RPMI8226 (cell line): ENCODE measurements around the gene PTPN14.
"Not testable (repeated sequence)": the region's sequence is repeated elsewhere in the genome, so short reads cannot be mapped to it uniquely, and the experiment has no call there.

Experiments
- DNase-seq: peaks from one replicate; pipeline ENCODE4 v3.0.0-alpha.2; 2015

Gene PTPN14

DNA sequence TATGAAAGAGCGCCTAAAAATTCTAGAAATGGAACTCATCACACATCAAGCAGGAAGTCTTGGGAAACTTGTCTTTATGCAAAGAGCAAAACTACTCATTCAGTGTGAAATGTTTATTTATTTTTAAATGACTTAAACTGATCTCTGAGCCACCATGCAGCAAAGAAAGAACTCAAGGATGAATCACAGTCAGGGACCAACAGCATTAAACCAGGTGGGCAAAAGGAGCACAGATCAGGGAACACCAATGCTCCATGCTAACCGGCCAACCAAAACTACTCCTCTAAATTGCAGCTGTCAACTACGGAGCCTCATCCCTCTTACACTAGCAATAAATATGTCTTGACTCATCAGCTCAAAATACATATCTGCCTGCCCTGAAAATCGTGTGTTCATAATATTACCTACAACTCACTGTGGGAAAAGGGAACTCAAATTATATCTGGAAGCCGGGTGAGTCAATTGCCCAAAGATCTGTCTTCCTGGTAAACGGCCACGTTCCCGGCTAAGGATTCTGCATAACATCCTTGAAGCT, 129.2 kb downstream of the PTPN14 start:
- DNase-seq: no peak

DNA sequence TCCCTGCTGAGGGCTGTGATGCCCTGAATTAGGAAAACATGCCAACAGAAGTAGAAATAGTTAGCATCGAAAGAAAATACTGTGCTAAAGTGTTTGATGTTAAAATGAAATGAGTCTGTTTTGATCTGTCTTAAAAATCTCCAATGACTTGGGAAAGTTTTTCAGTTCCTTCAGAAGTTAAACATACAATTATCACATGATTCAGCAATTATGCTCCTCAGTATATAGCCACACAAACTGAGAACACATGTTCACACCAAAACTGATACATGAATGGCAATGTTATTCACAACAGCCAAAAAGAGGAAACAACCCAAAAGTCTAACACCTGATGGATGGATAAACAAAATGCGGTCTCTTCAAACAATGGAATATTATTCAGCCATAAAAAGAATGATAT, 130.6 kb downstream of the PTPN14 start:
- DNase-seq: no peak

DNA sequence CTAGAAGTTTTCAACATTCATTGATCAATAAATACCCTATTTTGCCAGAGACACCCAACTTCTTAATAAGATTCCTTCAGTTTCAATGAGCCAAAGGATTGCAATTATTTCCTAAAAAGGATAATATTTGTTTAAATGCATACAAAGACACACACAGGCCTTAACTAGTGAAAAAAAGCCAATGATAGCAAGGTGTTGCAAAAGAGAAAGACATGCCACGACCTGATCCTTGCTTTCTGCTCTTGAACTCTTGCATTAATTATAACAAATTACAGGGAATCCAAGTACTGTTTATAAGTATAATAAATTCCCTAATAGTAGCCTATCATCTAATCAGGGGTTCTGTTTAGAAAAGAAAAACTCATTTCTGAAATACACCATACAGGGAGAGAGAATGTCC, 131.1 kb downstream of the PTPN14 start:
- DNase-seq: no peak

GRCh38 chr1:214419650-214420049, 131.8 kb downstream of the PTPN14 start:
- no peak for DNase-seq

DNA sequence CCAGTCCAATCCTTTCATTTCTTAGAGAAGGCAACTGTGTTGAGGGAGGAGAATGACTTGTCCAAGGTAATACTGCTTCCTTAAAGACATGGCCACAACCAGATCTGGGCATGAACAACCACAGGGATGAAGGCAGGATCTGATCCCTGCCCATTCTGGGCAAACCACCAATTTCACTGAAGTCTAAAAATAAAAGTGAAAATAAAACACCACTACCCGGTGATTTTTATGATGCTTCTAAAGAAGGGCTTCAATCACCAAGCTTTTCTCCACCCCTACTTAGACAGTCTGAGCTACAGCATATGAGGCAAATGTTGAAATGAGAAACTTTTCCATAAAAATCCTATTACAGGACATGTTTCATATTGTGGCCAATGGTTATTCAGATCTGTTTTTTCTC, 133.0 kb downstream of the PTPN14 start:
- DNase-seq: no peak

- DNase-seq: no peak
These were observed 133.7 kb downstream of the PTPN14 start for GRCh38 chr1:214417545-214418210.

- no peak for DNase-seq
These were observed 134.5 kb downstream of the PTPN14 start for GRCh38 chr1:214416858-214417257.

DNA sequence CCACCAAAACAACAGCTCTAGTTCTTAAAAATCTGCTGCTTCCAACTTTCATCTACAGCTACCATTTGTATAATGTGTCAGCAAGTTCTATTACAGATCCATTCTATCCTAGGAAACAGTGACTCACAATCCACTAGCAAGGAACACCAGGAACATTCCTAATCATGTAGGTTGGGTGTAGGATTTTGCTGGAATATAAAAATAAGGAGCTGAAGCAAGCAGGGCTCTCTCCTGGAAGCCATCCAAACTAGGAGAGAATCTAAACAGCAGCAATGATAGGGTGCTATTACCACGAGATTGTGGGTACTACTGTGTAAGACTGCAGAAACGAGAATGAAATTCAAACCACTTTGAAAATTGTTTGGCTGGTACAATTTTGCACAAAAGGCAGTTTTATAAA, 135.0 kb downstream of the PTPN14 start:
- DNase-seq: no peak

- no peak for DNase-seq
These were observed 136.3 kb downstream of the PTPN14 start for GRCh38 chr1:214415131-214415530.

DNA sequence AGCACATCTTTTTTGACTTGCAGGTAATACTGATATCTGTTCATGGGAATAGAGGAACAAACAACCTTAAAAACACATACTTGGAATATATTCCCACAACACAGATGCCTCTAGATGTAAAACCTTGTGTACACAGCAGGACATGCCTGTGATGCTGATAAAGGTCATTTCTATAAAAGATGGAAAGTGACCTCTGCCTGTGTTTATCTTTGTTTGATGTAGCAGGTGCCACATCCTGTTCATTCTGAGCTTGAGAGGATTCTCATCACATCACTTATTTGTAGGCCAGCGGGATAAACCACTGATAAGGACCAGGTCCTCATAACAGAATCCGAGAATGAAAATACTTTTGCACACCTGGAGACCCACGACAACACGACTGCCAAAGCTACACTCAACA, 136.7 kb downstream of the PTPN14 start:
- DNase-seq: no peak

DNA sequence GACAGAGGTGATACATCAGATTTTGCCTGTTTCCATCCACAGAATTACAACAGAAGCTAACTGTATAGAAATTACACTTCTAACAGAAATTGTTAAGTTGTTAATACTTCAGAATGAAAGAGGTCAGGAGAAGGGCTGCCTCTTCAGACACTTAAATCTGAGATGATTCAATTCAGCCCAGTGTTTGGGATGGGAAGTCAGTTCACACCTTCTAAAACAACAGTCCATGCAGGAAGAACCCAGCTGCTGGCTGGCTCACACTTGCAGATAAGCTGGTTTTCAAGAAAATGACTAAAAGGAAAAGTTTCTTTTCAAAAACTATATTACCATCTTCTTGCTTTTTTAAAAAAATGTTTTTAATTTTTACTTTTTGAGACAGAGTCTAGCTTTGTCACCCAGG, 138.1 kb downstream of the PTPN14 start:
- DNase-seq: no peak

DNA sequence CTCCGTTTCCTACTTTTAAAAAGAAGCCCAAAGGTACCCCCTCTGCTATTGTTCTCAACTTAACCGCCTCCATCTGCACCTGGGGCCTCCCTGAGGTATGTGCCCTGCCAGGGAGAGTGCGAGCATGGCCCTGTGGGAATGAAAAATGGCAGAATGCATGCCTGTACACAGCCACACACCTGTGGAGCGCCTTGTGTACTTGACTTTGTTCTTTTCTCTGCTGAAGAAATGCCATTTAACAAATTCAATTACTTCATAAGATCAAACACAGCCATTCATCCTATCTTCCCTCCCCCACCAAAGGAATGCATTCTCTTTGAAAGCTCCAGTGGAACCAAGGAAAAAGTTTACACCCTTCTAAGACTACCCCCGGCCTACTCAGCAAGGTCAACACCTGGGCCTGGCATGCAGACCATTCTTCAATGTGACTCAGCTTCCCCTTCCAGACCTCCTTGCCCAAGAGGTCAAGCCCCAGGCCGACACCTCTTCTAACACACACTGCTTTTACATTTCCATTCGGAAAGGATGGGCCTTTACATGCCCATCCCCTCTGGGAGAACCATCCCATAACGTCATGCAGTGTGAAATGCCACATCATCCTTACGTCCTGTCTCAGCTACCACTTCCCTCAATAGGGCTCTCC, 146.7 kb downstream of the PTPN14 start:
- peak; percentile 20 for DNase-seq

- DNase-seq: no peak
These were observed 147.2 kb downstream of the PTPN14 start for GRCh38 chr1:214404154-214404553.

DNA sequence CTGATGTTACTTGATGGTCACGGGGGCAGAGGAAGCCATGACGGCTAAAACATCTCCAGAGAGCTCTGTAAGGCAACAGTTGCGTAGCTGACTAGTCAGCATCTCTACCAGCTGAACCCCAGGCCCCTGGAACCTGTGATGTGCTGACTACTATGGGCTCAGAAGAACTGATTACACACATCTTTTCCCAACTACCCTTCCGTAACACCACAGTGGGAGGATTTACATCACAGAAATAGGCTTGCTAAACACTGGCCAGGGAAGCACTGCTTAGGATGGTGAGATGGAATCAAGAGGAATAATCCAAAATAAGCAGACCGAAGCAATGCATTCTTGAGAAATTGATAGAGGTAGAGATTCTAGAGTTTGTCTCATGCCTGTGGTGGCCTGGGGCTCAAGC, 148.0 kb downstream of the PTPN14 start:
- no peak for DNase-seq

- no peak for DNase-seq
These were observed 148.8 kb downstream of the PTPN14 start for GRCh38 chr1:214402613-214403083.

DNA sequence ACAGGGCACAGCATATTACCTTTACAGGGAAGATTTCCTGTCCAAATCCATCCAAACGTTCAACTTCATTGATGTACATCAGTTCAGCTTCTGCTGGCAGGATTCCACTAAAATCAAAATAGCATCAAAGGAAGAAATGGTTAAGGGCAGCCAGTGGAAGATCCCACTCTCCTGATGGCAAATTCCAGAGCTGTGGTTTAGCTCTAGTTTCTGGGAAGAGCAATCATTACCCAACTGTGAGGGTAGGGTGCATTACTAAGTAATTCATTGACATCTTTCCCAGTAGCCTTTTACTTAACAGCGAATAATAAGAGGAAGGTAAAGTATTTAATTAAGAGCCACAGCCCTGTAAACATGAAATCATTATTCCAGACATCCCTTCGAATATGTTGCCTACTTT, 149.7 kb downstream of the PTPN14 start:
- no peak for DNase-seq

DNA sequence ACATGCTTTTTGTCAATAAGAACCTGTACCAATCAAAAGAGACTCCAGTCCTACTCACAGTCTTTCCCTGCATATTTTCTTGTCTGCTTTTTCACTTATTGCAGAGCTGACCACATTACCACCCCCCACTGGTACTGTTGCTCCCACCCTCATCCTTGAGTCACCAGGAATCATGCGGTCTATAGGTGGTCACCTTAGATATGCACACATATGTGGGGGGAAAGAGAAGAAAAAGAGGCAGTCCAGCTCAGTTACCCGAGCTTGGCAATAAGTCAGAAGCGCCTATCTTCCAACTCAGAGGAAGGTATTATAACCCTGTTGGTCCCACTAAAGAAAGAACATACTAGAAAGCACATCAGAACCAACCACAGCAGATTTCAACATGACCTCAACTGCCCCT, 151.3 kb downstream of the PTPN14 start:
- no peak for DNase-seq

- no peak for DNase-seq
These were observed 152.9 kb downstream of the PTPN14 start for GRCh38 chr1:214398490-214398889.

DNA sequence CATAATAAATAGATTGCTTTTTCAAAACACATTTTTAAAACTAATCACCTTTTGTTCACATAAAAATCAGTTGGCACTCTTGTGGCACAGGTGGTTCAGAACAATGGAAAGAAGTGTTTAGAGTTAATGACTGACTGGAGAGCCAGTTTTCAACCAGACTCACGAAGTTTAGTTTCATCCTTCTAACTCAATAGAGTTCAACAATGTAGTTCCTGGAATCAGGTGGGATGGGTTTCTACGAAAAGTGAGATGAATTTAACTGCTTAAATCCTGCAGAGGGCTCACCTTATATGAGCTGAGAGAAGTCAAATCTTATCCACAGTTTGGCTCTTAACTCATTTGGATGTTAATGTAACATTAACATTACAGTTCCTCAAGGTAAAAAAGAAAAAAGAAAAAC, 153.9 kb downstream of the PTPN14 start:
- no peak for DNase-seq

GRCh38 chr1:214396330-214396729, 155.1 kb downstream of the PTPN14 start:
- no peak for DNase-seq

DNA sequence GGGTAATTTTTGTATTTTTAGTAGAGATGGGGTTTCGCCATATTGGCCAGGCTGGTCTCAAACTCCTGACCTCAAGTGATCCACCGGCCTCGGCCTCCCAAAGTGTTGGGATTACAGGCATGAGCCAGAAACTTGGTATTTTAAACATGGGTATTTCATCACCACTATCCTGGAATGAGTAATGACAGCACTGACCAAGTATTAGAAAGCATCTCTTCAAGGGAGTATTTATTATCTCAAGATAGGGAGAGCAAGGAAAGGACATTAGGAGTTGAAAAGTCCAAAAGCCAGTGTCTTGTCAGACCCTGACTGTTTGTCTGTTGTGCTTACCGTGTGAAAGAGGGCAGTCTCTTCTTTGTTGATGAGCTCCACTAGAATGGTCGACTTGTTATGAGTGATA, 156.8 kb downstream of the PTPN14 start:
- not testable (repeated sequence) for DNase-seq

DNA sequence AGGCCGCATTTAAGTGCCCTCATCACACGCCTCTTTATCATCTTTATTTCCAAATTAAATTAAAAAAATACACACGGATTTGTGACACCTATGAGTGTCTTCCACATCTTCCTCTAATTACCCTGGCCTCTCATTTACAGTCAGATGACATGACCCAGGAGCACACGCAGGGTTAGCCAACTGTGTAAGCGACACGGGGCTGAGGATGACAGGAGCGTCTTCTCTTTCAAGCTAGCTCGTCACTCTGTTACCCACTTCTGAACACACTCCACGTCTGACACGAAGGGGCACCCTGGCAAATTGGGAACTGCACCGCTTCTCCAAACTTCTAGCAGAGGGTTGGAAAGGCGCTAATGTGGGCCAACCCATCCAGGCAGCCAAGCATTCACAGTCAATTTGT, 158.3 kb downstream of the PTPN14 start:
- no peak for DNase-seq

- DNase-seq: no peak
These were observed 159.3 kb downstream of the PTPN14 start for GRCh38 chr1:214391873-214392645.

DNA sequence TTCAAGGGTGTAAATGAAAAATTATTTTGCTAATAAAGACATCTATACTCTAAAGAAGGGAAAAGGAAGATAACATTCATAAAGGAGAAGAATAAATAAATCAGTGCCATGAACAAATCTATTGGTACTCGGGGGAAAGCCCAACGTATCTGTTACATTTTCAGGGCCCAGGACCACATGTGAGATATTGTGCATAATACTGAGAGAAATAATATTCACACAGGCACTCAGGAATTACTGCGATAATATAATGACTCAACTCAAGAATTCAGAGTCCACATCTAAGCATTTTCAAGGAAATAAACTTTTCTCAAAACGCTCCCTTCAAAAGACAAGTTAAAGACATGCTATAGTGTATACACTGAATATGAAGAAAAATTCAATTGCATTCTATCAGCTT, 161.7 kb downstream of the PTPN14 start:
- no peak for DNase-seq
